IMR-90 (cell line): ENCODE results near the gene DACH1.

Experiments
- CEBPB ChIP-seq: IDR thresholded peaks from 2 replicates; pipeline ENCODE4 v1.6.1; 2012; ENCODE audit warnings: low read depth, low read length, improper control_type of control experiment
- CHD1 ChIP-seq: IDR thresholded peaks from 2 replicates; pipeline ENCODE4 v1.6.1; 2012; ENCODE audit warnings: low read depth, low read length, improper control_type of control experiment
- CTCF ChIP-seq: conservative IDR thresholded peaks from 2 replicates; pipeline ENCODE4 v1.5.1; 2012; ENCODE audit warnings: mild to moderate bottlenecking, low read depth, low read length, improper control_type of control experiment
- FOS ChIP-seq: fragments of 150-350 bp; IDR thresholded peaks from 2 replicates; pipeline ENCODE4 v1.6.1; 2016; ENCODE audit warnings: low read depth, low read length
- MAFK ChIP-seq: IDR thresholded peaks from 2 replicates; pipeline ENCODE4 v1.6.1; 2012; ENCODE audit warnings: low read depth, low read length, improper control_type of control experiment
- POLR2A ChIP-seq: IDR thresholded peaks from 2 replicates; pipeline ENCODE4 v1.6.1; 2012; ENCODE audit warnings: mild to moderate bottlenecking, low read depth, low read length
- RCOR1 ChIP-seq: IDR thresholded peaks from 2 replicates; pipeline ENCODE4 v1.6.1; 2012; ENCODE audit warnings: mild to moderate bottlenecking, low read length, improper control_type of control experiment; ENCODE audit not compliant: insufficient replicate concordance
- RFX5 ChIP-seq: IDR thresholded peaks from 2 replicates; pipeline ENCODE4 v1.8.0; 2012; ENCODE audit warnings: low read depth, mild to moderate bottlenecking, low read length, moderate library complexity
- SMC3 ChIP-seq: fragments of 150-350 bp; IDR thresholded peaks from 2 replicates; pipeline ENCODE4 v1.6.1; 2016; ENCODE audit warnings: low read depth, mild to moderate bottlenecking, antibody characterized with exemption, low read length, moderate library complexity
- USF2 ChIP-seq: fragments of 150-350 bp; IDR thresholded peaks from 2 replicates; pipeline ENCODE4 v1.6.1; 2017; ENCODE audit warnings: mild to moderate bottlenecking, antibody characterized with exemption, low read length, low read depth

GRCh38 chr13:71838842-71839241, 28.2 kb downstream of the DACH1 start:
- TF ChIP-seq FOS (no peak), CTCF (no peak), POLR2A (no peak), RFX5 (no peak), SMC3 (no peak), CEBPB (no peak), USF2 (no peak), MAFK (no peak), RCOR1 (no peak), CHD1 (no peak)
